ENCODE measurements around the gene PKDREJ. TPM values are rescaled to one million over a fixed set of nuclear protein-coding genes. Genes with fewer than 3 reads are reported as not detected.

Gene PKDREJ
- total RNA-seq, 1 experiment from 2014 or later = not detected

- intact Hi-C loops (cut with micrococcal nuclease) = no loop called here
- no peak overlapping the region for H3K27ac ChIP-seq (ENCODE audit: low read depth, low read length)
- no peak for ATAC-seq
- H3K9me2 ChIP-seq (ENCODE audit: insufficient read depth) = no peaks in the 10 kb centered on the region
- ChIA-PET RAD21 (ENCODE audit: low non-redundant PET in 1 of 2, low total read pairs in 2 of 2, uncharacterized antibody in 2 of 2, unreplicated experiment in 2 of 2) (no interaction called here), CTCF (no interaction called here), POLR2A (no interaction called here)
- H3K9me3 ChIP-seq (ENCODE audit: control insufficient read depth in 1 of 2, insufficient read depth in 1 of 2, low read depth in 1 of 2, low read length in 2 of 2) = no peaks in the 10 kb centered on the region
- H2AFZ ChIP-seq (ENCODE audit: low read depth, low read length, poor library complexity, severe bottlenecking) = no peak overlapping the region
- no peak for TF ChIP-seq EZH2phosphoT487 (IDR thresholded peaks at IDR 0.05; ENCODE audit: borderline replicate concordance)
- no peak for TF ChIP-seq ELF1 (IDR thresholded peaks at IDR 0.05; ENCODE audit: borderline replicate concordance, low read depth)
- TF ChIP-seq ATF3 (IDR thresholded peaks at IDR 0.05) = no peak
- no peak for TF ChIP-seq MAX (IDR thresholded peaks at IDR 0.05)
- no peak for TF ChIP-seq EGR1 (IDR thresholded peaks at IDR 0.05; ENCODE audit: low read depth)
- TF ChIP-seq CTCF (IDR thresholded peaks at IDR 0.05 in 2 of 3, conservative IDR thresholded peaks at IDR 0.05 in 1 of 3; ENCODE audit: borderline replicate concordance in 1 of 3, insufficient read depth in 1 of 3, low read depth in 2 of 3, low read length in 2 of 3) = no peak
- TF ChIP-seq REST (IDR thresholded peaks at IDR 0.05; ENCODE audit: low read depth) = no peak
- no peak for TF ChIP-seq POLR2AphosphoS5 (IDR thresholded peaks at IDR 0.05; ENCODE audit: low read depth, low read length)
- no TSS peak for BruUV-seq (replicated peaks)
- no peaks in the 10 kb centered on the region for H4K20me1 ChIP-seq (ENCODE audit: insufficient read depth)
- H3K27me3 ChIP-seq (ENCODE audit: insufficient read depth, low read length) = no peaks in the 10 kb centered on the region
- no peak for DNase-seq (ENCODE audit: low read depth, low spot score)
- no peak overlapping the region for H3K4me2 ChIP-seq (ENCODE audit: low read length)
- no peak overlapping the region for H3K9ac ChIP-seq (ENCODE audit: low read length)
- no peaks in the 10 kb centered on the region for H3K79me2 ChIP-seq (ENCODE audit: insufficient read depth, low read length)
- H3K36me3 ChIP-seq (ENCODE audit: control insufficient read depth in 1 of 2, insufficient read depth in 2 of 2, low read length in 2 of 2) = no peaks in the 10 kb centered on the region
- no peak overlapping the region for H3K4me3 ChIP-seq (replicated peaks in 1 of 2; ENCODE audit: low read depth in 1 of 2, low read length in 2 of 2)
- no peaks in the 10 kb centered on the region for H3K4me1 ChIP-seq (ENCODE audit: control insufficient read depth in 1 of 2, insufficient read depth in 2 of 2, low read length in 2 of 2)
Measured at GRCh38 chr22:46230262-46230901, 32.8 kb downstream of the PKDREJ start.
